Mesendoderm (in vitro differentiated cells): ENCODE measurements around the gene NEAT1.
A peak's percentile ranks its signal among the peaks of the same experiment; 100 is the strongest.

Experiments used
- DNase-seq: peaks from one replicate; pipeline ENCODE4 v3.0.0; 2013
- H2AK5ac ChIP-seq: 2 replicates; pipeline ENCODE4 v1.6.1; 2013; ENCODE audit warnings: low read length, inconsistent platforms
- H2BK120ac ChIP-seq: 2 replicates; pipeline ENCODE4 v1.6.1; 2013; ENCODE audit warnings: low read depth, mild to moderate bottlenecking, low read length, moderate library complexity, mixed read lengths
- H2BK15ac ChIP-seq: replicated peaks from 2 replicates; pipeline ENCODE4 v1.6.1; 2013; ENCODE audit warnings: low read depth, mild to moderate bottlenecking, moderate library complexity
- H2BK5ac ChIP-seq: 2 replicates; pipeline ENCODE4 v1.6.1; 2013; ENCODE audit warnings: low read length, inconsistent platforms
- H3K18ac ChIP-seq: 2 replicates; pipeline ENCODE4 v1.6.1; 2013; ENCODE audit warnings: mild to moderate bottlenecking, low read length, mixed read lengths
- H3K23ac ChIP-seq: one replicate; pipeline ENCODE4 v1.6.1; 2013; ENCODE audit warnings: low read length
- H3K27ac ChIP-seq: 2 replicates; pipeline ENCODE4 v1.5.1; 2013; ENCODE audit warnings: low read depth, mild to moderate bottlenecking, inconsistent platforms, low read length, moderate library complexity
- H3K27me3 ChIP-seq: 2 replicates; pipeline ENCODE4 v1.6.1; 2013; ENCODE audit warnings: low read length, control low read depth, mild to moderate bottlenecking, inconsistent platforms; ENCODE audit not compliant: insufficient read depth, poor library complexity
- H3K36me3 ChIP-seq: 2 replicates; pipeline ENCODE4 v1.6.1; 2013; ENCODE audit warnings: low read length, inconsistent platforms; ENCODE audit not compliant: control insufficient read depth, insufficient read depth
- H3K4ac ChIP-seq: one replicate; pipeline ENCODE4 v1.6.1; 2013; ENCODE audit warnings: low read depth, mild to moderate bottlenecking, low read length, moderate library complexity
- H3K4me1 ChIP-seq: 2 replicates; pipeline ENCODE4 v1.6.1; 2013; ENCODE audit warnings: low read depth, low read length, inconsistent platforms; ENCODE audit not compliant: control insufficient read depth
- H3K4me2 ChIP-seq: 2 replicates; pipeline ENCODE4 v1.6.1; 2013; ENCODE audit warnings: low read length
- H3K4me3 ChIP-seq: 2 replicates; pipeline ENCODE4 v1.5.1; 2013; ENCODE audit warnings: mild to moderate bottlenecking, low read length
- H3K56ac ChIP-seq: one replicate; pipeline ENCODE4 v1.6.1; 2013; ENCODE audit warnings: low read length
- H3K79me1 ChIP-seq: 2 replicates; pipeline ENCODE4 v1.6.1; 2013; ENCODE audit warnings: low read length, inconsistent platforms
- H3K79me2 ChIP-seq: 2 replicates; pipeline ENCODE4 v1.6.1; 2013; ENCODE audit warnings: mild to moderate bottlenecking, low read length; ENCODE audit not compliant: control insufficient read depth, insufficient read depth
- H3K9ac ChIP-seq: 2 replicates; pipeline ENCODE4 v1.6.1; 2013; ENCODE audit warnings: low read length, inconsistent platforms
- H4K5ac ChIP-seq: one replicate; pipeline ENCODE4 v1.6.1; 2013; ENCODE audit warnings: low read length
- H4K8ac ChIP-seq: one replicate; pipeline ENCODE4 v1.6.1; 2013; ENCODE audit warnings: low read depth, mild to moderate bottlenecking, control low read depth, low read length, moderate library complexity
- WGBS: extraction: QIAGEN DNeasy Blood & Tissue Kit; methylation state at CpG from one replicate; pipeline ENCODE4 v1.1.7; 2013; ENCODE audit warnings: low lambda C conversion rate, missing lambda C conversion rate; ENCODE audit not compliant: insufficient coverage; ENCODE audit errors: extremely low coverage; 5-methylcytosine and 5-hydroxymethylcytosine counted together

Gene NEAT1

GRCh38 chr11:65440831-65441499, 18.4 kb downstream of the NEAT1 start:
- no peaks in the 10 kb centered on the region for H3K79me1 ChIP-seq
- no peaks in the 10 kb centered on the region for H3K27me3 ChIP-seq
- no peak overlapping the region for H3K4ac ChIP-seq
- no peak overlapping the region for H3K27ac ChIP-seq
- H4K8ac ChIP-seq = no peak overlapping the region
- H3K36me3 ChIP-seq = no peaks in the 10 kb centered on the region
- H2BK15ac ChIP-seq = no peak overlapping the region
- H3K79me2 ChIP-seq = no peaks in the 10 kb centered on the region
- no peak overlapping the region for H3K56ac ChIP-seq
- no peak overlapping the region for H3K4me3 ChIP-seq
- no peak overlapping the region for H4K5ac ChIP-seq
- no peaks in the 10 kb centered on the region for H3K4me1 ChIP-seq
- H2AK5ac ChIP-seq = no peak overlapping the region
- no peak overlapping the region for H2BK120ac ChIP-seq
- DNase-seq = no peak
- H3K18ac ChIP-seq = no peak overlapping the region
- H3K4me2 ChIP-seq = no peak overlapping the region
- no CpG with 5 or more reads among the region's 8 CpGs for WGBS
- H3K23ac ChIP-seq = no peak overlapping the region
- H2BK5ac ChIP-seq = no peak overlapping the region
- H3K9ac ChIP-seq = peak overlapping the region; percentile 19

GRCh38 chr11:65442842-65443331, 20.3 kb downstream of the NEAT1 start:
- peak overlapping the region; percentile 3 for H3K23ac ChIP-seq
- H3K56ac ChIP-seq = no peak overlapping the region
- H2BK15ac ChIP-seq = no peak overlapping the region
- H4K5ac ChIP-seq = no peak overlapping the region
- H3K4me3 ChIP-seq = no peak overlapping the region
- H3K18ac ChIP-seq = no peak overlapping the region
- H3K79me1 ChIP-seq = no peaks in the 10 kb centered on the region
- no peak overlapping the region for H3K27ac ChIP-seq
- no peaks in the 10 kb centered on the region for H3K4me1 ChIP-seq
- no peak overlapping the region for H4K8ac ChIP-seq
- H3K27me3 ChIP-seq = no peaks in the 10 kb centered on the region
- no peak overlapping the region for H3K9ac ChIP-seq
- H2BK5ac ChIP-seq = no peak overlapping the region
- H3K36me3 ChIP-seq = no peaks in the 10 kb centered on the region
- H3K79me2 ChIP-seq = no peaks in the 10 kb centered on the region
- H2AK5ac ChIP-seq = no peak overlapping the region
- H2BK120ac ChIP-seq = no peak overlapping the region
- WGBS = no CpG with 5 or more reads among the region's 9 CpGs
- H3K4ac ChIP-seq = no peak overlapping the region
- no peak for DNase-seq
- H3K4me2 ChIP-seq = no peak overlapping the region

- Histone ChIP-seq H3K79me2 (no peaks in the 10 kb centered on the region), H3K4me3 (no peak overlapping the region), H3K27me3 (no peaks in the 10 kb centered on the region), H3K4me2 (no peak overlapping the region), H3K4ac (no peak overlapping the region), H3K79me1 (no peaks in the 10 kb centered on the region), H3K18ac (no peak overlapping the region), H3K56ac (no peak overlapping the region), H3K36me3 (no peaks in the 10 kb centered on the region), H3K4me1 (peaks cover 4% of the 10 kb centered on the region), H2BK15ac (no peak overlapping the region), H2BK120ac (no peak overlapping the region), H4K8ac (no peak overlapping the region), H3K23ac (no peak overlapping the region), H3K27ac (no peak overlapping the region), H4K5ac (no peak overlapping the region), H2AK5ac (no peak overlapping the region), H3K9ac (no peak overlapping the region), H2BK5ac (no peak overlapping the region)
- DNase-seq = no peak
- WGBS = no CpG with 5 or more reads among the region's 14 CpGs
Measured at GRCh38 chr11:65444314-65445051, 21.9 kb downstream of the NEAT1 start.

- Histone ChIP-seq H3K79me1 (no peaks in the 10 kb centered on the region), H3K79me2 (no peaks in the 10 kb centered on the region), H3K9ac (no peak overlapping the region), H3K4me2 (no peak overlapping the region), H3K27ac (no peak overlapping the region), H3K4me1 (peaks cover 4% of the 10 kb centered on the region), H2BK5ac (no peak overlapping the region), H4K8ac (no peak overlapping the region), H3K23ac (no peak overlapping the region), H3K56ac (no peak overlapping the region), H3K4ac (no peak overlapping the region), H4K5ac (no peak overlapping the region), H2BK120ac (no peak overlapping the region), H3K27me3 (no peaks in the 10 kb centered on the region), H2BK15ac (no peak overlapping the region), H3K36me3 (no peaks in the 10 kb centered on the region), H2AK5ac (no peak overlapping the region), H3K4me3 (no peak overlapping the region), H3K18ac (no peak overlapping the region)
- no CpG with 5 or more reads among the region's 15 CpGs for WGBS
- DNase-seq = no peak
Measured at GRCh38 chr11:65445101-65445603, 22.6 kb downstream of the NEAT1 start.

GRCh38 chr11:65445604-65446445, 23.2 kb downstream of the NEAT1 start:
- Histone ChIP-seq H3K79me1 (no peaks in the 10 kb centered on the region), H2BK15ac (no peak overlapping the region), H3K27ac (no peak overlapping the region), H4K5ac (no peak overlapping the region), H3K27me3 (no peaks in the 10 kb centered on the region), H3K79me2 (no peaks in the 10 kb centered on the region), H2BK5ac (no peak overlapping the region), H3K4me1 (peaks cover 4% of the 10 kb centered on the region), H2AK5ac (no peak overlapping the region), H3K56ac (no peak overlapping the region), H3K23ac (no peak overlapping the region), H3K36me3 (no peaks in the 10 kb centered on the region), H3K9ac (no peak overlapping the region), H3K4me3 (no peak overlapping the region), H4K8ac (no peak overlapping the region), H2BK120ac (no peak overlapping the region), H3K18ac (no peak overlapping the region), H3K4me2 (no peak overlapping the region), H3K4ac (no peak overlapping the region)
- DNase-seq = no peak
- WGBS = no CpG with 5 or more reads among the region's 11 CpGs
